ENCODE measurements around the gene NEK10. TPM values are rescaled to one million over a fixed set of nuclear protein-coding genes. Genes with fewer than 3 reads are reported as not detected.

The NEK10 gene
- total and polyA plus RNA-seq, 2 donors (not counting 1 experiment from before 2014, with no cell fraction given): 0.49 to 0.55 TPM

- Mint-ChIP-seq H3K27me3 (peaks cover 4% of the 10 kb centered on the region), H3K27ac (no peak overlapping the region), H3K4me3 (no peak overlapping the region), H3K4me1 (no peaks in the 10 kb centered on the region), H3K9me3 (ENCODE audit: insufficient read depth) (no peaks in the 10 kb centered on the region)
- H3K79me2 ChIP-seq (ENCODE audit: control insufficient read depth, insufficient read depth, low read length): no peaks in the 10 kb centered on the region
- intact Hi-C loops (cut with micrococcal nuclease): no loop called here
- no peak for ATAC-seq (ENCODE audit: low read depth)
- no peak for DNase-seq
- H2AFZ ChIP-seq (ENCODE audit: insufficient read depth, low read depth, low read length, poor library complexity, severe bottlenecking): no peak overlapping the region
- TF ChIP-seq EZH2 (IDR thresholded peaks at IDR 0.05; ENCODE audit: borderline replicate concordance, insufficient read depth, low read depth, low read length, poor library complexity, severe bottlenecking): no peak
- TF ChIP-seq CTCF (IDR thresholded peaks at IDR 0.05): no peak
- no peak overlapping the region for H3K4me2 ChIP-seq (replicated peaks; ENCODE audit: low read depth, low read length, poor library complexity, severe bottlenecking)
- H4K20me1 ChIP-seq (ENCODE audit: control insufficient read depth, insufficient read depth, low read length, poor library complexity, severe bottlenecking): no peaks in the 10 kb centered on the region
- no peak overlapping the region for H3K9ac ChIP-seq (ENCODE audit: low read length)
- ChIA-PET CTCF (no interaction called here), POLR2A (no interaction called here)
- 100% methylated on average over 1 of the region's 2 CpGs for WGBS (ENCODE audit: insufficient coverage)
- H3K36me3 ChIP-seq (replicated peaks in 1 of 2; ENCODE audit: control extremely low read depth in 1 of 2, control insufficient read depth in 1 of 2, extremely low read depth in 1 of 2, insufficient read depth in 2 of 2, low read length in 1 of 2): no peaks in the 10 kb centered on the region
- H3K4me3 ChIP-seq (ENCODE audit: control extremely low read depth in 1 of 5, extremely low read depth in 1 of 5, insufficient read depth in 1 of 5, low read depth in 2 of 5, low read length in 4 of 5): no peak overlapping the region
- no peaks in the 10 kb centered on the region for H3K4me1 ChIP-seq (ENCODE audit: control insufficient read depth in 2 of 2, insufficient read depth in 2 of 2, low read length in 2 of 2)
- no peaks in the 10 kb centered on the region for H3K9me3 ChIP-seq (ENCODE audit: control extremely low read depth in 1 of 3, control insufficient read depth in 2 of 3, insufficient read depth in 1 of 3, low read length in 2 of 3)
- H3K27ac ChIP-seq (ENCODE audit: low read length in 2 of 2): no peak overlapping the region
- no peaks in the 10 kb centered on the region for H3K27me3 ChIP-seq (replicated peaks in 1 of 4; ENCODE audit: control extremely low read depth in 1 of 4, control insufficient read depth in 3 of 4, insufficient read depth in 4 of 4, low read length in 3 of 4)
These were observed 152.8 kb downstream of the NEK10 start for GRCh38 chr3:27216295-27216855.

GRCh38 chr3:27213450-27213849, 155.7 kb downstream of the NEK10 start:
- ATAC-seq (ENCODE audit: low read depth) (no peak), DNase-seq (no peak)
- Histone ChIP-seq H3K27ac (ENCODE audit: low read length in 2 of 2) (no peak overlapping the region), H3K36me3 (replicated peaks in 1 of 2; ENCODE audit: control extremely low read depth in 1 of 2, control insufficient read depth in 1 of 2, extremely low read depth in 1 of 2, insufficient read depth in 2 of 2, low read length in 1 of 2) (no peaks in the 10 kb centered on the region), H3K4me2 (replicated peaks; ENCODE audit: low read depth, low read length, poor library complexity, severe bottlenecking) (no peak overlapping the region), H3K9ac (ENCODE audit: low read length) (no peak overlapping the region), H3K79me2 (ENCODE audit: control insufficient read depth, insufficient read depth, low read length) (no peaks in the 10 kb centered on the region), H3K4me1 (ENCODE audit: control insufficient read depth in 2 of 2, insufficient read depth in 2 of 2, low read length in 2 of 2) (no peaks in the 10 kb centered on the region), H2AFZ (ENCODE audit: insufficient read depth, low read depth, low read length, poor library complexity, severe bottlenecking) (no peak overlapping the region), H3K9me3 (ENCODE audit: control extremely low read depth in 1 of 3, control insufficient read depth in 2 of 3, insufficient read depth in 1 of 3, low read length in 2 of 3) (no peaks in the 10 kb centered on the region), H3K4me3 (ENCODE audit: control extremely low read depth in 1 of 5, extremely low read depth in 1 of 5, insufficient read depth in 1 of 5, low read depth in 2 of 5, low read length in 4 of 5) (no peak overlapping the region), H3K27me3 (replicated peaks in 1 of 4; ENCODE audit: control extremely low read depth in 1 of 4, control insufficient read depth in 3 of 4, insufficient read depth in 4 of 4, low read length in 3 of 4) (no peaks in the 10 kb centered on the region), H4K20me1 (ENCODE audit: control insufficient read depth, insufficient read depth, low read length, poor library complexity, severe bottlenecking) (no peaks in the 10 kb centered on the region)
- TF ChIP-seq EZH2 (IDR thresholded peaks at IDR 0.05; ENCODE audit: borderline replicate concordance, insufficient read depth, low read depth, low read length, poor library complexity, severe bottlenecking): no peak
- TF ChIP-seq CTCF (IDR thresholded peaks at IDR 0.05): no peak
- no peak overlapping the region for H3K27ac Mint-ChIP-seq
- H3K9me3 Mint-ChIP-seq (ENCODE audit: insufficient read depth): no peaks in the 10 kb centered on the region
- no peak overlapping the region for H3K4me3 Mint-ChIP-seq
- peaks cover 4% of the 10 kb centered on the region for H3K27me3 Mint-ChIP-seq
- POLR2A ChIA-PET: no interaction called here
- CTCF ChIA-PET: no interaction called here
- intact Hi-C loops (cut with micrococcal nuclease): no loop called here
- H3K4me1 Mint-ChIP-seq: no peaks in the 10 kb centered on the region
- WGBS (ENCODE audit: insufficient coverage): 100% methylated on average over 1 of the region's 5 CpGs

Data from B cell (primary cell).